Eye (tissue), 1 donor: ENCODE measurements around the gene FRMPD2.
"Not testable (repeated sequence)": the region's sequence is repeated elsewhere in the genome, so short reads cannot be mapped to it uniquely, and the experiment has no call there.

ENCODE experiments used
- DNase-seq: peaks from one replicate; pipeline ENCODE4 v3.0.0-alpha.2; 2015

FRMPD2 gene

DNA sequence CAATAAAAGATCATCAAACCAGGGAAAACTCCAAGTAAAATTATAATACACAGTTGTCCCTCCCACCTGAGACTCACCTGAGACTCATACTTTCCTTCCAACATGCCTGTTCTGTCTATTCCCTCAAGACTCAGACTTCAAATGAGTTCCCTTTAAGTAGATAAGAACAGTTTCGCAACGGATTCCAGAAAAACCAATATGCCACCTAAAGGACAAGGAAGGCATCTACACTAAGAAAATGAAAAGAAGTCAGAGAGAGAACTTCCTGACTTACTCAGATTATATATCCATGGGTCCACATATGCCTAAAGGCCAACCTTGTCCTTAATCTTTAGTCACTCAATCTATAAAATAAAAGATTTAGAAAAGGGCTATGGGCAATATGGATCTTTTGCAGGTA lies 148.9 kb downstream of the FRMPD2 start:
- not testable (repeated sequence) for DNase-seq

DNA sequence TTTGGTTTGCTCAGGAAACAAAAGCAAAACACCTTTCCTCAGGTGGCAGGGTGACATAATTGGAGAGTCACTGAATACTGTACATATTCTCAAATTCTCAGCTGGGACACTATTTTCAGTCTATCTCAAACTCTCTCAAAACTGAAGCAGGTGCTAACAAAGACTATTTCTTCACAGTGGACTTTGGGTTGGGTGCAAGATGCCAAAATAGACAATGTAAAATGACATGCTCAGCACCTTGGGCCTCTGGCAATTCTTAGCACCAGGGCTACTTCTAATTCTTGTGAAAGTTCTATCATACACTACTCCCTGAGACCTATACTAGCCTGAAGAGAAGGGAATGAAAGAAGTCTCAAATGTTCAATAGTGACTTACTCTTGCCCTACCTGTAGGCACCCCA lies 151.9 kb downstream of the FRMPD2 start:
- DNase-seq = not testable (repeated sequence)

DNA sequence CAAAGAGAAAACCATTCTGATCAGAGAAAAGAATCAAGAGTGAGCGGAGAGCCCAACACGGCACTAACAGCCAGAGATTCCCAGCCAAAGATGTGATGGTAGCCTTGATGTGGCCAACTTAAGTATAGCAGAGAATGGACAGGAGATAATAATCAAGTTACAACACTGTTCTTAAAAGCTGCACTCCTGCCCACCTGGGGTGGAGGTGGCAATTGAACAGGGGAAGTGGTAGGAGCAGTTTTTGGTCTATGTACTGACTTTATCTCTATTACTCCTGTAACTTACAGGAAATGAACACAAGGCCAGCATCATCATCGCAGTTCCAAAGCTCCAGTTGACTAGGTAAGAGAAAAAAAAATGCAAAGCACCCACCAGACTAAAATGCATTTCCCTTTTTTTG lies 164.2 kb downstream of the FRMPD2 start:
- not testable (repeated sequence) for DNase-seq
